K562 (cell line): Measurements from ENCODE around the gene AGAP1. TPM values are rescaled to one million over a fixed set of nuclear protein-coding genes. Genes with fewer than 3 reads are reported as not detected.

ENCODE experiments used
- ATAC-seq: fragments of 200-7000 bp; cut with Tn5 transposase; 3 replicates; pipeline ENCODE4 v1.9.1; 2020; ENCODE audit warnings: moderate library complexity
- BruUV-seq: library from RNA; stranded (reverse); fragments of 400-500 nt; replicated peaks from 2 replicates; lab custom pipeline; 2021; lab: Mats Ljungman, UMichigan
- CTCF ChIA-PET: fragments of 300-600 bp; formaldehyde crosslinking; extraction: SDS; loops from one replicate; lab custom pipeline; 2021; ENCODE audit warnings: low intra/inter-chr PET ratio; lab: Yijun Ruan, JAX
- POLR2A ChIA-PET: fragments of 300-600, 350-650 bp; sonication (Branson Sonifier 250); formaldehyde crosslinking; extraction: SDS; loops from one replicate; lab custom pipeline; 2021; ENCODE audit warnings: antibody characterized with exemption, inconsistent platforms; lab: Yijun Ruan, JAX
- DNase-seq, 4 experiments: peaks; one replicate each; pipeline versions ENCODE4 v3.0.0 to v3.0.0-alpha.2; 2011 to 2018; ENCODE audit warnings: low spot score in 3 of 4, mixed read lengths in 3 of 4; ENCODE audit errors: extremely low read depth in 1 of 4
- FAIRE-seq: peaks from 2 replicates; lab custom pipeline; 2011; peaks lifted over from hg19 to GRCh38; lab: Jason Lieb, UNC
- H2AFZ ChIP-seq: 2 replicates; pipeline ENCODE4 v1.6.0; 2011; ENCODE audit warnings: low read depth, low read length, control low read depth, inconsistent platforms
- H3K27ac ChIP-seq: fragments of 200-600 bp; 3 replicates; pipeline ENCODE4 v1.8.0; 2011; ENCODE audit warnings: low read depth, mild to moderate bottlenecking, control low read depth, inconsistent platforms, low read length, moderate library complexity, mixed read lengths; ENCODE audit errors: extremely low read depth
- H3K27me3 ChIP-seq, 2 experiments: fragments of 300-600 bp in 1 of 2; 2 replicates in 1 of 2; 3 replicates in 1 of 2; pipeline versions ENCODE4 v1.6.0 to v1.8.0; 2011; ENCODE audit warnings: inconsistent platforms in 2 of 2, low read length in 2 of 2, mild to moderate bottlenecking in 1 of 2, mixed read lengths in 1 of 2, moderate library complexity in 1 of 2; ENCODE audit not compliant: control insufficient read depth in 2 of 2, insufficient read depth in 2 of 2
- H3K36me3 ChIP-seq: fragments of 300-600 bp; 3 replicates; pipeline ENCODE4 v1.8.0; 2011; ENCODE audit warnings: mild to moderate bottlenecking, low read length, inconsistent platforms; ENCODE audit not compliant: control insufficient read depth, insufficient read depth
- H3K4me1 ChIP-seq, 2 experiments: fragments of 200-600 bp in 1 of 2; replicated peaks in 1 of 2; 2 replicates in 1 of 2; 3 replicates in 1 of 2; pipeline versions ENCODE4 v1.5.1 to v1.8.0; 2011; ENCODE audit warnings: inconsistent platforms in 2 of 2, low read length in 2 of 2, mild to moderate bottlenecking in 1 of 2, mixed read lengths in 1 of 2, moderate library complexity in 1 of 2; ENCODE audit not compliant: control insufficient read depth in 2 of 2, insufficient read depth in 2 of 2
- H3K4me2 ChIP-seq: 2 replicates; pipeline ENCODE4 v1.6.1; 2011; ENCODE audit warnings: low read length, control low read depth, inconsistent platforms, mixed read lengths; ENCODE audit not compliant: insufficient read depth
- H3K4me3 ChIP-seq: fragments of 200-600 bp; sonication (generic), shearing (Covaris generic); 2 replicates; pipeline ENCODE4 v1.5.1; 2016; ENCODE audit warnings: control low read depth, inconsistent platforms
- H3K79me2 ChIP-seq: fragments of 200-600 bp; 3 replicates; pipeline ENCODE4 v1.8.0; 2011; ENCODE audit warnings: low read length, inconsistent platforms; ENCODE audit not compliant: control insufficient read depth, insufficient read depth
- H3K9ac ChIP-seq, 2 experiments: 2 replicates each; pipeline versions ENCODE4 v1.6.0 to v1.6.1; 2011; ENCODE audit warnings: low read depth in 2 of 2, low read length in 2 of 2, control low read depth in 1 of 2, inconsistent platforms in 1 of 2, mild to moderate bottlenecking in 1 of 2, mixed read lengths in 1 of 2; ENCODE audit not compliant: insufficient read depth in 1 of 2
- H3K9me1 ChIP-seq: one replicate; pipeline ENCODE4 v1.6.0; 2011; ENCODE audit warnings: inconsistent platforms, mild to moderate bottlenecking, low read length, moderate library complexity; ENCODE audit not compliant: control insufficient read depth, insufficient read depth
- H3K9me3 ChIP-seq: replicated peaks from 2 replicates; pipeline ENCODE4 v1.5.1; 2011; ENCODE audit warnings: low read depth, low read length, inconsistent platforms; ENCODE audit not compliant: control insufficient read depth, insufficient read depth
- H4K20me1 ChIP-seq: replicated peaks from 2 replicates; pipeline ENCODE4 v1.6.1; 2011; ENCODE audit warnings: low read length, inconsistent platforms, mixed read lengths; ENCODE audit not compliant: control insufficient read depth, insufficient read depth
- FUS ChIP-seq: fragments of 200-400 bp; formaldehyde crosslinking; optimal IDR thresholded peaks from 2 replicates; pipeline ENCODE3; 2017; ENCODE audit warnings: low read depth, low read length
- GTF2E2 ChIP-seq: fragments of 200-800 bp; sonication (Bioruptor generic); IDR thresholded peaks from 2 replicates; pipeline ENCODE4 v1.6.1; 2016; ENCODE audit warnings: missing genetic modification characterization, missing compliant biosample characterization
- HES1 ChIP-seq: fragments of 450-650 bp; IDR thresholded peaks from 2 replicates; pipeline ENCODE4 v1.6.1; 2016; ENCODE audit warnings: low read depth, mild to moderate bottlenecking, moderate library complexity
- ID3 ChIP-seq, 2 experiments: fragments of 250-450 bp in 1 of 2; fragments of 450-650 bp in 1 of 2; sonication (Bioruptor Pico) in 1 of 2; IDR thresholded peaks; 2 replicates each; pipeline versions ENCODE4 v1.6.1 to v1.8.0; 2016 to 2021; ENCODE audit warnings: mild to moderate bottlenecking in 2 of 2, moderate library complexity in 2 of 2, missing compliant biosample characterization in 1 of 2, missing genetic modification characterization in 1 of 2
- PML ChIP-seq: IDR thresholded peaks from 2 replicates; pipeline ENCODE4 v1.6.1; 2012; ENCODE audit warnings: low read length, inconsistent platforms
- POLR2G ChIP-seq: fragments of 200-400 bp; formaldehyde crosslinking; IDR thresholded peaks from 2 replicates; pipeline ENCODE4 v1.6.1; 2017; ENCODE audit warnings: low read depth, mild to moderate bottlenecking, antibody characterized with exemption, low read length, moderate library complexity
- PREB ChIP-seq: sonication (generic); formaldehyde crosslinking; IDR thresholded peaks from 2 replicates; pipeline ENCODE4 v1.8.1; 2023; ENCODE audit warnings: mild to moderate bottlenecking, missing genetic modification reagents
- THAP12 ChIP-seq: fragments of 250-450 bp; sonication (Bioruptor Pico); IDR thresholded peaks from 2 replicates; pipeline ENCODE4 v1.9.0; 2021; ENCODE audit warnings: mild to moderate bottlenecking, inconsistent platforms
- ZNF217 ChIP-seq: sonication (generic); formaldehyde crosslinking; IDR thresholded peaks from 2 replicates; pipeline ENCODE4 v1.8.0; 2022; ENCODE audit warnings: mild to moderate bottlenecking, missing genetic modification reagents
- ZNF561 ChIP-seq: fragments of 450-650 bp; formaldehyde crosslinking; conservative IDR thresholded peaks from 2 replicates; pipeline ENCODE4 v1.4.0; 2020; ENCODE audit warnings: mild to moderate bottlenecking, moderate library complexity
- WGBS: fragments of 100-300 bp; shearing (Covaris generic); methylation state at CpG from one replicate; pipeline ENCODE4 v1.1.6; 2016; ENCODE audit warnings: low coverage, mixed read lengths; ENCODE audit not compliant: insufficient coverage; ENCODE audit errors: missing lambda C conversion rate; 5-methylcytosine and 5-hydroxymethylcytosine counted together
- in situ Hi-C: fragments of 300-500 bp; cut with MboI; formaldehyde crosslinking; loops from 4 replicates; pipeline ENCODE4 v1.15.0; 2018; ENCODE audit warnings: inconsistent platforms, mixed read lengths
- intact Hi-C: fragments of 100-400 bp; cut with micrococcal nuclease; formaldehyde crosslinking; loops from 2 replicates; pipeline ENCODE4 v1.14.2; 2022
- polyA plus RNA-seq, 8 experiments: library from polyadenylated mRNA; depleted of rRNA in 4 of 8; stranded (reverse) in 5 of 8; unstranded in 3 of 8; fragments of >200 nt; fragmentation: Nextera tagmentation in 2 of 8; fragmentation: Illumina TruSeq in 1 of 8; extraction: Ambion mirVana in 2 of 8; extraction: Trizol in 1 of 8; gene quantifications; 2 replicates each; pipeline versions ENCODE4 v1.2.1 to v1.2.3, GENCODE V29; 2011 to 2014; ENCODE audit warnings: inconsistent platforms in 1 of 8, missing spikeins in 1 of 8
- total RNA-seq, 7 experiments: library from RNA; depleted of rRNA in 6 of 7; stranded (reverse); fragments of >200 nt in 6 of 7; fragmentation: Illumina TruSeq in 2 of 7; extraction: Trizol in 2 of 7; gene quantifications; 2 replicates each; pipeline versions ENCODE4 v1.2.1 to v1.2.3, GENCODE V29; 2011 to 2021; ENCODE audit warnings: low replicate concordance in 1 of 7

Gene AGAP1
- total and polyA plus RNA-seq, 9 of the 15 experiments (the other 6 are each of a cell fraction or from before 2014, with no cell fraction given): 1.3 to 24.0 (median 10.6) TPM

- H3K79me2 ChIP-seq: peaks cover 28% of the 10 kb centered on the region; the same call in 2 of the 3 replicates
- 83% methylated on average over 8 of the region's 8 CpGs for WGBS
- H4K20me1 ChIP-seq: peaks cover 20% of the 10 kb centered on the region
- H3K27me3 ChIP-seq: no peaks in the 10 kb centered on the region
- peaks cover 0 to 8% of the 10 kb centered on the region in 2 experiments; a peak in 2 of 5 replicates for H3K4me1 ChIP-seq
- H3K4me2 ChIP-seq: no peak overlapping the region
- DNase-seq (no peak), FAIRE-seq (no peak)
- H3K4me3 ChIP-seq: no peak overlapping the region
- no TSS peak for BruUV-seq
- TF ChIP-seq PML: no peak
- no peak for TF ChIP-seq PREB
- TF ChIP-seq GTF2E2 (tag): no peak
- TF ChIP-seq, all 486 proteins: peak for 0
- no peak overlapping the region for H3K27ac ChIP-seq
- H2AFZ ChIP-seq: no peak overlapping the region
- peaks cover 3% of the 10 kb centered on the region for H3K9me1 ChIP-seq
- intact Hi-C loops (no loop called here), in situ Hi-C loops (no loop called here)
- no peaks in the 10 kb centered on the region for H3K9me3 ChIP-seq
- ATAC-seq: no peak
- POLR2A ChIA-PET: no interaction called here
- no peak overlapping the region for H3K9ac ChIP-seq
- H3K36me3 ChIP-seq: peaks cover 4% of the 10 kb centered on the region; the same call in 2 of the 3 replicates
- CTCF ChIA-PET: no interaction called here
Observed at GRCh38 chr2:235705296-235705695, 211.5 kb downstream of the AGAP1 start.

- in situ Hi-C loops: no loop called here
- Histone ChIP-seq H2AFZ (no peak overlapping the region), H4K20me1 (peaks cover 20% of the 10 kb centered on the region), H3K79me2 (peaks cover 28% of the 10 kb centered on the region; the same call in 2 of the 3 replicates), H3K9me3 (no peaks in the 10 kb centered on the region), H3K4me3 (no peak overlapping the region), H3K36me3 (peaks cover 13% of the 10 kb centered on the region; the same call in 2 of the 3 replicates), H3K27ac (no peak overlapping the region), H3K4me2 (no peak overlapping the region), H3K9me1 (peaks cover 3% of the 10 kb centered on the region), H3K27me3 (no peaks in the 10 kb centered on the region), H3K9ac (no peak overlapping the region)
- BruUV-seq: no TSS peak
- 78% methylated on average over 4 of the region's 8 CpGs for WGBS
- FAIRE-seq: no peak
- intact Hi-C loops: no loop called here
- TF ChIP-seq POLR2G (no peak), ZNF561 (CRISPR knock-in tag) (no peak), HES1 (no peak), THAP12 (CRISPR knock-in tag) (no peak), ID3 (CRISPR knock-in tag; IDR thresholded peaks at IDR 0.05) (no peak), ID3 (tag; IDR thresholded peaks at IDR 0.05) (no peak), ZNF217 (no peak), FUS (no peak)
- TF ChIP-seq, all 486 proteins: peak for 0
- peaks cover 0 to 8% of the 10 kb centered on the region in 2 experiments; a peak in 2 of 5 replicates for H3K4me1 ChIP-seq
- ChIA-PET POLR2A (no interaction called here), CTCF (no interaction called here)
- ATAC-seq (no peak), DNase-seq (no peak)
Observed at GRCh38 chr2:235706506-235706905, 212.7 kb downstream of the AGAP1 start.
